ENCODE measurements around the gene CRYM. TPM values are rescaled to one million over a fixed set of nuclear protein-coding genes. Genes with fewer than 3 reads are reported as not detected.

Gene CRYM
- total RNA-seq, 2 experiments from 2014 or later = not detected

DNA sequence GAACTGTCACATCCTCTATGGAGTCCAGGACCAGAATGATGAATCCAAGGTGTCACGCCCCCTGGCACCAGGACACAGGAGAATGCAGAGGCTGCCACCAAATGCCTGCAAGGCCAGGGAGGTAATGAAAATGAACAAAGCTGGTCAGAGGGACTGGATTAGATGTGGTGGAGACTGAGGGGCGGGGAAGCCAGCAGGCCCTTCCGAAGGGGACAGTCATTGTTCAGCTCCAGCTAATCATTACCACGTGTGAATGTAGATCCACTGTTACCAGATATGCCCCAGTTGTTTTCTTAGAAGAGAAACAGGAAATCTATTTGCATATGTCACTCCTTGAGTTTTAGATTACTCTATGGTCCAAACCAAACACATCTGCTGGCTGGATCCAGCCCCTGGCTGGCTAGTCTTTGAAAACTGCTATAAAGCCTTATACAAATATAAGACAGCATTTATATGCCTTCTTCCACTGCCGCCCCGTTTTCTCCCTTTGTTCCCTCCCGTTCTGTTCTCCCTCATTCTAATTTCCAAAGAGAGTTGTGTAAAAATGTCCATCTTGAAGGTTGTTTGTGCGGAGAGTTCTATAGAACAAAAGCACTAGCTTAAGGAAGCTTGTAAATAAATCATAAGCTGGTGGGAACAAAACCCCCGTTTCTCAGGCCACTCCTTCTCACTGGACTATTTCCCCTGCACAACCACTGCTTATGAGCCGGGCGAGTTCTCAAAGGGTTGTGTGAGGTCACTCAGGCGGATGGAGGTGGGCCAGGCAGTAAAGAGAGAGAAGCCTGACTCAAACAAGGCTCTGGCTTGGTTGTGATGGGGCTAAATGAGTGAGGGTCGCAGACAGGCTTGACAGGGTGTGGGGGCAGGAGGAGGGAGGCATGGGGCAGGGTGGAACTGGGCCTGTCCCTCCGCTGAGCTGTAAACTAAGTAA is 14.2 kb downstream of the CRYM start:
- no peak overlapping the region for H3K4me3 Mint-ChIP-seq
- no peaks in the 10 kb centered on the region for H3K36me3 Mint-ChIP-seq (ENCODE audit: low read depth)
- intact Hi-C loops (cut with micrococcal nuclease) = no loop called here
- POLR2A ChIA-PET = interaction anchor here (0.6 kb wide), 1 partner anchor 17 kb away, joined by 4 read pairs; no protein-coding TSS in a partner anchor
- H3K9me3 Mint-ChIP-seq = no peaks in the 10 kb centered on the region
- ATAC-seq = no peak
- no peaks in the 10 kb centered on the region for H3K4me1 Mint-ChIP-seq (ENCODE audit: low read depth)
- CTCF ChIA-PET = interaction anchor here (1.7 kb wide), 1 partner anchor 14 kb away, joined by 4 read pairs; the partner anchor contains the start of gene CRYM
- TF ChIP-seq, protein P1, sequence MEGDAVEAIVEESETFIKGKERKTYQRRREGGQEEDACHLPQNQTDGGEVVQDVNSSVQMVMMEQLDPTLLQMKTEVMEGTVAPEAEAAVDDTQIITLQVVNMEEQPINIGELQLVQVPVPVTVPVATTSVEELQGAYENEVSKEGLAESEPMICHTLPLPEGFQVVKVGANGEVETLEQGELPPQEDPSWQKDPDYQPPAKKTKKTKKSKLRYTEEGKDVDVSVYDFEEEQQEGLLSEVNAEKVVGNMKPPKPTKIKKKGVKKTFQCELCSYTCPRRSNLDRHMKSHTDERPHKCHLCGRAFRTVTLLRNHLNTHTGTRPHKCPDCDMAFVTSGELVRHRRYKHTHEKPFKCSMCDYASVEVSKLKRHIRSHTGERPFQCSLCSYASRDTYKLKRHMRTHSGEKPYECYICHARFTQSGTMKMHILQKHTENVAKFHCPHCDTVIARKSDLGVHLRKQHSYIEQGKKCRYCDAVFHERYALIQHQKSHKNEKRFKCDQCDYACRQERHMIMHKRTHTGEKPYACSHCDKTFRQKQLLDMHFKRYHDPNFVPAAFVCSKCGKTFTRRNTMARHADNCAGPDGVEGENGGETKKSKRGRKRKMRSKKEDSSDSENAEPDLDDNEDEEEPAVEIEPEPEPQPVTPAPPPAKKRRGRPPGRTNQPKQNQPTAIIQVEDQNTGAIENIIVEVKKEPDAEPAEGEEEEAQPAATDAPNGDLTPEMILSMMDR (IDR thresholded peaks at IDR 0.05) = no peak
- no peak for DNase-seq
- H3K27ac Mint-ChIP-seq = no peak overlapping the region
- H3K27me3 Mint-ChIP-seq = peaks cover 4% of the 10 kb centered on the region

DNA sequence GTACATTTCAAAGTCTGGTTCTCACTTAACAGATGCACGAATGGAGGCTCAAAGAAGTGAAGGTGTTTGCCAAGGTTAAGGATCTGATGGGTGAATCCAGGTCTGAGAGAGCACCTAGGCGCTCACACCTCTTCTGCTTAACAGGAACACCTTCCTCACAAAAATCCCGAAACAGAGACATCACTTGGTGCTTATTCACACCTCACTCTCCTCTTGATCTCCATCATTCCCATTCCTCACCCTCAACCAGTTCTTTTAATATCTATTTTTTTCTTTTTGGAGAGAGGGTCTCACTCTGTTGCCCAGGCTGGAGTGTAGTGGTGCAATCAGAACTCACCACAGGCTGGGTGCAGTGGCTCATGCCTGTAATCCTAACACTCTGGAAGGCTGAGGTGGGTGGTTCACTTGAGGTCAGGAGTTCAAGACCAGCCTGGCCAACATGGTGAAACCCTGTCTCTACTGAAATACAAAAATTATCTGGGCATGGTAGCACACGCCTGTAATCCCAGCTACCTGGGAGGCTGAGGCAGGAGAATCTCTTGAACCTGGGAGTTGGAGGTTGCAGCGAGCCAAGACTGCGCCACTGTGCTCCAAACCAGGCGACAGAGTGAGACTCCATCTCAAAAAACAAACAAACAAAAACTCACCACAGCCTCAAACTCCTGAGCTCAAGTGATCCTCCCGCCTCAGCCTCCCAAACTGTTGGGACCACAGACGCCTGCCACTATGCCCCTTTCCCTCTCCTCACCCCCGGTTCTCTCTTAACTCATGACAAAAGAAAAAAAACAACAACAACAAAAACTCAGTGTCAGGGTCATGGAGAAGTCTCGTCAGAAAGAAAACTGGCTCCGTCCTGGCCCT is 15.1 kb downstream of the CRYM start:
- TF ChIP-seq, protein P1 (IDR thresholded peaks at IDR 0.05) = no peak
- H3K27me3 Mint-ChIP-seq = peaks cover 4% of the 10 kb centered on the region
- H3K4me1 Mint-ChIP-seq (ENCODE audit: low read depth) = no peaks in the 10 kb centered on the region
- intact Hi-C loops (cut with micrococcal nuclease) = no loop called here
- CTCF ChIA-PET = no interaction called here
- no peak for ATAC-seq
- POLR2A ChIA-PET = no interaction called here
- H3K27ac Mint-ChIP-seq = no peak overlapping the region
- no peak overlapping the region for H3K4me3 Mint-ChIP-seq
- H3K9me3 Mint-ChIP-seq = no peaks in the 10 kb centered on the region
- DNase-seq = no peak
- H3K36me3 Mint-ChIP-seq (ENCODE audit: low read depth) = no peaks in the 10 kb centered on the region

DNA sequence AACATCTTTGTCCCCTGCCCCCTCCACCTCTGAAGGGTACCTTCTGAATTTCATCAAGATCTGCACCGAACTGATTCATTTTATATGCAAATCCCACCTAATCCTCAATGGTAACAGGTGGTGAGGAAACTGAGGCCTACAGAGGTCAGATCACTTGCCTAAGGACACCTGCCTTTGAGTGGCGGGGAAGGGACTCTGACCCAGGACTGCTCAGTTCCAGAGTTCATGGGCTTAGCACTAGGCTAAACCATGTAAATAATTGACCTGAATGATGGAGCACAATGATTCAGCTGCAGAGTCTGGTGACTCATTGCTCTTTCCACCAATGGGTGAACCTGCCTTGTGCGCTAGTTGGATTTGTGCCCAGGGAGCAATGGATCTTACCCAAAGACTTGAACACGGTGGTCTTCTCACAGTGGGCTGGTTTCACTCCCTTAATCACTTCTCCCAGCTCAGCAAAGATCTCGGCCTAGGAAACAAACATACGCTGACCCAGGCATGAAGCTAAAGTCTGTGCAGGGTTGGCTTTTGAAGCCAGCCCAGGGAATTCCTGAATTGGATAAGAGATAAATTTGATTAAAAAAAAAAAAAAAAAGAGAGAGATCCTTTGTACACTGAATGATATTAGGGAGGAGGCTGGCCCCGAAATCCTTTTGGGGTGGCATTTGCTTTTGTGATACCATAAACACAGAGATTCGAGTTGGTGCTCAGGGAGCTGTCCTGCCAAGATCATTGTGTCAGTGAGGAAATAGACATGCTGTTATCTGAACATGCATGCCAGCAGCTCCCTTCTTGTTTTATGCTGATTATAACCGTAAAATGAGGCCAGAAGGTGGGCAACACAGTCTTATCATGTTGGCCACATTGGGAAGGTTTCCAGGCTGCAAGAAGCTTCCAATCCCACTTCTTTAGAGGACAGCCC is 17.0 kb downstream of the CRYM start:
- ChIA-PET CTCF (interaction anchor here (0.6 to 1.0 kb wide), 3 partner anchors 22 to 75 kb away, joined by 3 to 4 read pairs (median 3); no protein-coding TSS in a partner anchor), POLR2A (no interaction called here)
- no peak overlapping the region for H3K4me3 Mint-ChIP-seq
- H3K27me3 Mint-ChIP-seq = peaks cover 5% of the 10 kb centered on the region
- no peaks in the 10 kb centered on the region for H3K36me3 Mint-ChIP-seq (ENCODE audit: low read depth)
- intact Hi-C loops (cut with micrococcal nuclease) = no loop called here
- H3K27ac Mint-ChIP-seq = no peak overlapping the region
- TF ChIP-seq, protein P1 (IDR thresholded peaks at IDR 0.05) = no peak
- no peak for ATAC-seq
- no peaks in the 10 kb centered on the region for H3K4me1 Mint-ChIP-seq (ENCODE audit: low read depth)
- no peaks in the 10 kb centered on the region for H3K9me3 Mint-ChIP-seq
- no peak for DNase-seq

DNA sequence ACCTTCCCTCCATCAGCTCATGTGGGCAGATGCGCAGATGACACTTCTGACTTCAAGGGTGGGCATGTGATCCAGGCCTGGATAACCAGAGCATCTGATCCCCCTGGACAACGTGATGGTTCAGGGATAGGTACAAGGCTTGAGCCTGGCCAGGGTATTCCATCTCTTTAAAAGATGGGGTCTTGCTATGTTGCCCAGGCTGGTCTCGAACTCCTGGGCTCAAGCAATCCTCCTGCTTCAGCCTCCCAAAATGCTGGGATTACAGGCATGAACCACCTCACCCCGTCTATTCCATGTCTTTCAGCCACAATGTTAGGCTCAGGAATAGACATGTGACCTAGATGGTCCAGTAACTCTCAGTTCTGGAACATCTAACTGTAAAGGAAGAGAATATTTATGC is 20.8 kb downstream of the CRYM start:
- POLR2A ChIA-PET = no interaction called here
- TF ChIP-seq, protein P1 (IDR thresholded peaks at IDR 0.05) = no peak
- intact Hi-C loops (cut with micrococcal nuclease) = no loop called here

More for the DNA sequence above, 20.8 kb downstream of the CRYM start:
- ATAC-seq (no peak), DNase-seq (no peak)
- peaks cover 13% of the 10 kb centered on the region for H3K27me3 Mint-ChIP-seq
- CTCF ChIA-PET = no interaction called here
- H3K36me3 Mint-ChIP-seq (ENCODE audit: low read depth) = no peaks in the 10 kb centered on the region
- no peak overlapping the region for H3K4me3 Mint-ChIP-seq
- H3K9me3 Mint-ChIP-seq = no peaks in the 10 kb centered on the region
- no peaks in the 10 kb centered on the region for H3K4me1 Mint-ChIP-seq (ENCODE audit: low read depth)
- H3K27ac Mint-ChIP-seq = no peak overlapping the region
